Duodenal mucosa (tissue), 2 donors: ENCODE data around the gene FAM181A.

Experiments used
- H3K27ac ChIP-seq: one replicate; pipeline ENCODE4 v1.7.0; 2013; ENCODE audit warnings: low read depth, low read length
- H3K27me3 ChIP-seq, 2 donors: one replicate each; pipeline ENCODE4 v1.7.0; 2013; ENCODE audit warnings: low read length in 2 of 2, control low read depth in 1 of 2; ENCODE audit not compliant: insufficient read depth in 2 of 2, control insufficient read depth in 1 of 2
- H3K36me3 ChIP-seq, 2 donors: one replicate each; pipeline ENCODE4 v1.7.0; 2013; ENCODE audit warnings: low read length in 2 of 2, control low read depth in 1 of 2; ENCODE audit not compliant: insufficient read depth in 2 of 2, control insufficient read depth in 1 of 2
- H3K4me1 ChIP-seq, 2 donors: one replicate each; pipeline ENCODE4 v1.7.0; 2013; ENCODE audit warnings: low read length in 2 of 2, control low read depth in 1 of 2; ENCODE audit not compliant: insufficient read depth in 2 of 2, control insufficient read depth in 1 of 2
- H3K4me3 ChIP-seq, 2 donors: one replicate each; pipeline ENCODE4 v1.7.0; 2013; ENCODE audit warnings: low read length in 2 of 2, low read depth in 1 of 2
- H3K9ac ChIP-seq, 2 donors: one replicate each; pipeline ENCODE4 v1.7.0; 2013; ENCODE audit warnings: low read length in 2 of 2, low read depth in 1 of 2
- H3K9me3 ChIP-seq, 2 donors: one replicate each; pipeline ENCODE4 v1.7.0; 2013; ENCODE audit warnings: low read length in 2 of 2, control low read depth in 1 of 2; ENCODE audit not compliant: control insufficient read depth in 1 of 2

The FAM181A gene

DNA sequence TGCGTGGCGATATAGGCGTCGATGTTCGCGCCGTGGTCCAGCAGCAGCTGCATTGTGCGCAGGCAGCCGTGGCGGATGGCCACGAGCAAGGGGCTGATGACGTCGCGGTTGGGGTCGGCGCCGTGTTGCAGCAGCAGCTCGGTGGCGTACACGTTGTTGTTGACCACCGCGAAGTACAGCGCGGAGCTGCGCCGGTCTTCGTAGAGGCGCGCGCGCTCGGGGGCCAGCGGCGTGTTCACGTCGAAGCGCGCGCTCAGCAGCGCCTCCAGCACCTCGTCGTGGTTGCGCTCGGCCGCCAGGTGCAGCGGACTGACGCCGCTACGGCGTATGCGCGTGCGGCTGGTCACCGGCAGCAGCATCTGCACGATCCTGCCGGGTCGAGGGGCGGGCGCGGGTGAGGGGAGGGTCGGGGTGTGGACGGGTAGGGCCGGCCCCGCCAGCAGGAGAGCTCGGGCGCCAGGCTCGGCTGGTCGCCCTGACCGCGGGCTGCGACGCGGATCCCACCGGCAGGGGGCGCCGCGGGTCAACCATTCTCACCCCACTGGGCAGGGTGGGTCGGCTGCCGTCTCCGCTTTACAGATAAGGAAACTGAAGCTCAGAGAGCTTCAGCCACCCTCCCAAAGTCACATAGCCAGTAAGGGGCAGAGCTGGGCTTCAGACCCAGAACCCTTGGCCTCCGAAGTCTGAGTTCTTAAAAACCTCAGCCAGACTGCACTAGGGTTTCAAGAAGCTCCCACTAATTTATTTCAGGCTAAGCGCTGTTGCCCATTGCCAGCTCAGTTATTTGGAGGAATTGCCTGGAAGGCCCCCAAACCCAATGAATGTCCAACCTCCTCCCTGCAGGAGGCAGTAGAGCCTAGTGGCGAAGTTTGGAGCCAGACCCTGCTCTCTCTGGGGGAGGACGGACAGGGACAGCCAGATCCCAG lies 12.4 kb downstream of the FAM181A start:
- Histone ChIP-seq H3K4me3 (peak overlapping the region; percentile 1 to 51), H3K27ac (no peak overlapping the region), H3K9ac (no peak overlapping the region), H3K4me1 (peaks cover 0 to 4% of the 10 kb centered on the region in 2 donors), H3K27me3 (no peaks in the 10 kb centered on the region), H3K9me3 (no peaks in the 10 kb centered on the region), H3K36me3 (peaks cover 4 to 47% of the 10 kb centered on the region in 2 donors)

DNA sequence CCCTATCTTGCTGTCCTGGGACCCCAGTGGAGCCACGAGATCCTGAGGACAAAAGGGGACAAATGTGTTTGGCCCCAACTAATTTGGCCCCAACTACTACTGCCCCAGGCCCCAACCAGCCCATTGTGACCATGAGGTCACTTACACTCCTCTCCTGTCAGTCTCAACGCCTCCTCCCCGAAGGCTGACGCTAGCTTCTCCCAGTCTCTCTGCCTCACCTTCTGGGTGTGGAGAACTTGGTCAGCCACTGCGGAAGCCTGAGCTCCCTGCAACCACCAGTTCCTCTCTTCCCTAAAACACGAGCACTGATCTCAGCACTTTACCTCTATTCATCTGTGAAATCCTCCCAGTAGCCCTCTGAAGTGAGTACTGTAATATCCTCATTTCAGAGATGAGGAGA lies 13.3 kb downstream of the FAM181A start:
- Histone ChIP-seq H3K4me1 (peaks cover 0 to 4% of the 10 kb centered on the region in 2 donors), H3K9me3 (no peaks in the 10 kb centered on the region), H3K27me3 (no peaks in the 10 kb centered on the region), H3K9ac (no peak overlapping the region), H3K36me3 (peaks cover 4 to 44% of the 10 kb centered on the region in 2 donors), H3K27ac (no peak overlapping the region), H3K4me3 (no peak overlapping the region)

DNA sequence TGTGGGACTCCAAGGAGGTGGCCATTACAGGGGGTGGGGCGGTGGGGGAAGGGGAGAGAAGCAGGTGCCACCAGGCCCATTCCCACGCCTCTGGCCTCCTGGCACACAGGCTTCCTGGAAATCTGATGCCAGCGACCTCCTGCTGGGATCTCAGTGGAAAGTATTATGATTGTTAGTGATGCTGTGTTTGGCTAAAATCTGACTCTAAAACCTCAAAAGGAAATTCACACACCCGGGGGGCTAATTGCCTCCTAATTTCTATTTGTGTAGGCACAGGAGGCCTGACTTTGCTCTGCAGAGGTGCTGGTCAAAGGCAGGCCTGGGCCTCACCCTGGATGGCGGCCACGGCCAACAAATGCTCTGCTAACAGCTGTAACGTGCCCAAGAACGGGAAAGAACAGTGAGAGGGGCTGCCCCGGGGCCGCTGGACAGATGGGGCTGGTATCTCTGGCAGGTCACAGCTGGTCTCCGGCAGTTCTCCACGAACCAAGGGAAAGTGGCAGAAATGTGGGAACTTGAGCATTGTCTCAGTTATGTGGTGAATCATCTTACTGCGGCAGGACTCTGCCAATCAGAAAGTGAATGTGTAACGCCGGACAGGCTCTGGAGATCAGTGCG lies 14.3 kb downstream of the FAM181A start:
- no peaks in the 10 kb centered on the region for H3K27me3 ChIP-seq
- no peak overlapping the region for H3K9ac ChIP-seq
- peaks cover 0 to 4% of the 10 kb centered on the region in 2 donors for H3K4me1 ChIP-seq
- no peak overlapping the region for H3K4me3 ChIP-seq
- H3K9me3 ChIP-seq = no peaks in the 10 kb centered on the region
- H3K36me3 ChIP-seq = peaks cover 6 to 39% of the 10 kb centered on the region in 2 donors
- H3K27ac ChIP-seq = no peak overlapping the region

DNA sequence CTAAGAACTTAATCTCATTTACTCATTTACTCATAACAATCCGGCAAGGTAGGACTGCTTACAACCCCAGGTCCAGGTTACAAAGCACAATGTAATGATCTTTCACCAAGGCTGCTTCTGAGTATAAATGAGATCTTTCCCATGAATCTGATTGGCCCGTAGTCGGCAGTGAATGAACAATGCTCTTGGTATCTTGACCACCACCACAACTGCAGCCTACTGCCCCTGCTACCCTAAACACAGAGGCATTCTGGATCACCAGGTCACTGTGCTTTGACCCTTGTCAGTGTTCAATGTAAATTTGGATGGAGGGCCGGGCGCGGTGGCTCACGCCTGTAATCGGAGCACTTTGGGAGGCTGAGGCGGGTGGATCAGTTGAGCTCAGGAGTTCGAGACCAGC lies 15.9 kb downstream of the FAM181A start:
- Histone ChIP-seq H3K27ac (no peak overlapping the region), H3K4me1 (peaks cover 0 to 4% of the 10 kb centered on the region in 2 donors), H3K36me3 (peaks cover 6 to 36% of the 10 kb centered on the region in 2 donors), H3K9ac (no peak overlapping the region), H3K9me3 (no peaks in the 10 kb centered on the region), H3K4me3 (no peak overlapping the region), H3K27me3 (no peaks in the 10 kb centered on the region)

DNA sequence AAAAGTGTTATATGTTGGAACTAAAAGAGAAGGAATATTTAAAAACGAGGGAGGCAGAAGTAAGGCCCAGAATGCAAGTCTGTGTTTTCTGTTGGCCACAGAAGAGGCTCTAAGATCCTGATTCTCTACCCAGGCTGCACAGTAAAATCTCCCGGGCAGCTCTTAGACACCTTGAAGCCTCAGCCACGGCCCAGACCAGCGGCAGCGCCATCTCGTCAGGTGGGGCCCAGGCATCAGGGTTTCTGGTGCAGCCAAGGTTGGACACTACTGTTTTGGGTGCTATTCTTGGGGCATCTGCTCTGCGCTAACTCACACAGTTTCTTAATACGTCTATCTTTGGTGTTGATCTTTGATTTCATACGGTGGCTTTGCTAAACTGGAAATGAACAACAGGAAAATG lies 16.8 kb downstream of the FAM181A start:
- Histone ChIP-seq H3K27ac (no peak overlapping the region), H3K9ac (no peak overlapping the region), H3K9me3 (no peaks in the 10 kb centered on the region), H3K4me3 (no peak overlapping the region), H3K27me3 (no peaks in the 10 kb centered on the region), H3K4me1 (peaks cover 0 to 4% of the 10 kb centered on the region in 2 donors), H3K36me3 (peaks cover 7 to 40% of the 10 kb centered on the region in 2 donors)

DNA sequence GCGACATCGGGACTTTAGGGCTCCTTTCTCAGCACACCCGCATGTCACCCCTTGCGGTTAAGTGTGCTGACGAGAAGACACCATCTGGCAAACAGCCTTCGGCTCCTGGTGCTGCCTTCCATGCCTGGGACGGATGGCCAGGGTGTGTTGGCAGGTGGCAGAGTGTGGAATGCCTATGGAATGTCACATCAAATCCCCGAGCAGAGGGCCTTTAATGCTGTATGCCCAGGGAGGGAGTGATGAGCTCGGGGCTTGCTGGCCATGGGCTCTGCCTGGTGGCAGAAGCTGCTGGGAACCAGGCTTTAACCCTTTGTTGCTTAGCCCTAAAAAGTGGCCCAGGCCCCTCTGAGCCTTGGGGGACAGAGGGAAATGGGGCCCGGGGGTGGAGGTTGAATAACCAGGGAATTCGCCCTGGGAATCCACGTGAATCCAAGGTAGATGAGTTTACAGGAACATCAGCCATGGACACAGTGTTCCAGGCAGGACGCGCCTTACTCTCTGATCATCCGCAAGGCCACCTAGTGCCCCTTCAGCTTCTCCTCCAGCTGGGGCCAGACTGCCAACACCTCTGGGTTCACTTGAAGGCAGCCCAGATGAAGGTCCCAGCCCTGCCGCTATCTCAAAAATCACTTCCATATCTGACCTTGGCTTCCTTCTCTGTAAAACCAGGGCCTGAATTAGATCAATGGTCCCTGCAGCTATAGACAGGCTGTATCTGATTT lies 17.4 kb downstream of the FAM181A start:
- Histone ChIP-seq H3K27ac (no peak overlapping the region), H3K36me3 (peaks cover 9 to 45% of the 10 kb centered on the region in 2 donors), H3K4me3 (no peak overlapping the region), H3K9ac (no peak overlapping the region), H3K9me3 (no peaks in the 10 kb centered on the region), H3K27me3 (no peaks in the 10 kb centered on the region), H3K4me1 (no peaks in the 10 kb centered on the region)

DNA sequence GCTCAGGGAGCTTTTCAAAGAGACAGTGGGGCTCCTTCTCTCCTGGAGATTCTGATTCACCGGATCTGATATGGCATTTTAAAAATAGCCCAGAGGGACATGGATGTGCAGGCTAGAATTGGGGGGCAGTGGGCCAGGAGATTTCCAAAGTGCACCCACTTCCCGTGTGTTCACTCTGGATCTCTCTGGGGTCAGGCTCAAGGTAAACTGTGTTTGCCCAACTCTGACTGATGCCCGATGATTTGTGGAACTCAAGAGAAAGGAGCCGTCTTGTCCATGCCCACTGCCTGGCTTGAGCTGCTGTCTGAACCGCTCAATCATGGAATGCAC lies 17.9 kb downstream of the FAM181A start:
- Histone ChIP-seq H3K27ac (no peak overlapping the region), H3K9ac (no peak overlapping the region), H3K4me3 (no peak overlapping the region), H3K27me3 (no peaks in the 10 kb centered on the region), H3K36me3 (peaks cover 12 to 49% of the 10 kb centered on the region in 2 donors), H3K4me1 (no peaks in the 10 kb centered on the region), H3K9me3 (no peaks in the 10 kb centered on the region)

DNA sequence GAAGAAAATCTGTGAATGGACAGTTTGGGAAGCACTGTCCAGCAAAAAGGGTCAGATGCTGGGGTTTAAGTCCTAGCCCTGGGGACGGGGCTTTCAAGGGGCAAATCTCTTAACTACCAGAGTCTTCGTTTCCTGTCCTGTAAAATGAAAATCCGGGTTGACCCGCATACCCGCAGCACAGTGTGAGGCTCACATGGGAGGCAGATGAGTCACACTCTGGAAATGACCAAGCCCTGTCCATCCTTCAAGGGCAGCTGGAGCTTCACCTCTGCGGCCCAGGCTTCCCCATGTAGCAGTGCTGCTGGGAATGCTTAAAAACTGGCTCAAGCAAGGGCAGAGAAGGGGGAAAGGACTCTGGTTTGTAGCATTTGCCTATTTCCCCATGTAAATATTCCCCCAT lies 19.0 kb downstream of the FAM181A start:
- no peaks in the 10 kb centered on the region for H3K4me1 ChIP-seq
- no peak overlapping the region for H3K4me3 ChIP-seq
- no peak overlapping the region for H3K27ac ChIP-seq
- no peak overlapping the region for H3K9ac ChIP-seq
- peaks cover 16 to 49% of the 10 kb centered on the region in 2 donors for H3K36me3 ChIP-seq
- no peaks in the 10 kb centered on the region for H3K9me3 ChIP-seq
- no peaks in the 10 kb centered on the region for H3K27me3 ChIP-seq

DNA sequence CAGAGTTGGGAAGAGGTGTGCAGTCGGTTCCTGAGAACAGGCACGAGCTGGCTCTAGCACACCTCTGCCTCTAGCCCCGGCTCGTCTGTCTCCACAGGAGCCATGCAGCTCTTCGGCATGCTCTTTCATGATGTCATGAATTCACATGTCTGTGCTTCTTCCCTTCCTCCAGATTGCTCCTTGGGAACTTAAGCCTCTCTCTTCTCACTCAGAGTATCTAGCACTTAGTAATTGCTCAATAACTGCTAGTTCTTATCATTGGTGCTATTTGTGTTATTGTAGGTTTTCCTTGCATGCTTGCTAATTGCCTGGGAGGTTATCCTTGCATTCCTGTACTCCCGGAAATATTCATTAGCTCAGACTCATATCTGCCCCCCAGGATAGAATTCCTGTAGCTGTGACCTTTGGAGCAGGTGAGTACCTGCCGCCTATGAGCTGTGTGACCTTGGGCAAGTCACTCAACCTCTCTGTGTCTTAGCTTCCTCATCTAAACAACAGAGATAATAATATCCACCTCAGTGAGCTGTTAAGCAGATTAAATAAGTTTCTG lies 19.5 kb downstream of the FAM181A start:
- Histone ChIP-seq H3K27ac (no peak overlapping the region), H3K36me3 (peaks cover 16 to 49% of the 10 kb centered on the region in 2 donors), H3K4me1 (no peaks in the 10 kb centered on the region), H3K9me3 (no peaks in the 10 kb centered on the region), H3K27me3 (no peaks in the 10 kb centered on the region), H3K4me3 (no peak overlapping the region), H3K9ac (no peak overlapping the region)

DNA sequence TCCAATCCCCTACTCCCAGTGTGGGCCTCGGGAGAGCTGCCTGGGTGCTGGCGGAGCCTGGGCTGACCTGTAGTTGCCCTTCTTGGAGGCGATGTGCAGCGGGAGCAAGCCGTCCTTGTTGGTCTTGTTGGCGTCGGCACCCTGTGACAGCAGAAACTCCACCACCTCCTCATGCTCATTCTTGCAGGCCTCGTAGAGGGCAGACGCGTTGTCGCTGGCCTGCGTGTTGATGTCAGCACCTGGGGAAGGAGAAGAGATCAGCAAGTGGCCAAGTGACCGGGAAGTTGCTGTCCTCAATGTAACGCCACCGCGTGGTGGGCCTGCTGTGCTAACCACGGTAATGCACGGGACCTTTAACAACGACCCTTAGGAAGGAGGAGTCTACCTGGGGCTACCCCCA lies 20.1 kb downstream of the FAM181A start:
- no peak overlapping the region for H3K9ac ChIP-seq
- no peaks in the 10 kb centered on the region for H3K27me3 ChIP-seq
- H3K9me3 ChIP-seq = no peaks in the 10 kb centered on the region
- peaks cover 14 to 44% of the 10 kb centered on the region in 2 donors for H3K36me3 ChIP-seq
- no peak overlapping the region for H3K4me3 ChIP-seq
- peaks cover 0 to 6% of the 10 kb centered on the region in 2 donors for H3K4me1 ChIP-seq
- no peak overlapping the region for H3K27ac ChIP-seq
